ENCODE measurements around the gene LANCL1.
"Not testable (repeated sequence)": the region's sequence is repeated elsewhere in the genome, so short reads cannot be mapped to it uniquely, and the experiment has no call there.

DNA sequence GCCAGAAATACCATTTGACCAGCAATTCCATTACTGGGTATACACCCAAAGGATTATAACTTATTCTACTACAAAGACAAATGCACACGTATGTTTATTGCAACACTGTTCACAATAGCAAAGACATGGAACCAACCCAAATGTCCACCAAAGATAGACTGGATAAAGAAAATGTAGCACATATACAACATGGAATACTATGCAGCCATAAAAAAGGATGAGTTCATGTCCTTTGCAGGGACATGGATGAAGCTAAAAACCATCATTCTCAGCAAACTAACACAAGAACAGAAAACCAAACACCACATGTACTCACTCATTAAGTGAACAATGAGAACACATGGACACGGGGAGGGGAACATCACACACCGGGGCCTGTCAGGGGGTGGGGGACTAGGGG, 25.6 kb downstream of the LANCL1 start:
- TF ChIP-seq, protein P1, sequence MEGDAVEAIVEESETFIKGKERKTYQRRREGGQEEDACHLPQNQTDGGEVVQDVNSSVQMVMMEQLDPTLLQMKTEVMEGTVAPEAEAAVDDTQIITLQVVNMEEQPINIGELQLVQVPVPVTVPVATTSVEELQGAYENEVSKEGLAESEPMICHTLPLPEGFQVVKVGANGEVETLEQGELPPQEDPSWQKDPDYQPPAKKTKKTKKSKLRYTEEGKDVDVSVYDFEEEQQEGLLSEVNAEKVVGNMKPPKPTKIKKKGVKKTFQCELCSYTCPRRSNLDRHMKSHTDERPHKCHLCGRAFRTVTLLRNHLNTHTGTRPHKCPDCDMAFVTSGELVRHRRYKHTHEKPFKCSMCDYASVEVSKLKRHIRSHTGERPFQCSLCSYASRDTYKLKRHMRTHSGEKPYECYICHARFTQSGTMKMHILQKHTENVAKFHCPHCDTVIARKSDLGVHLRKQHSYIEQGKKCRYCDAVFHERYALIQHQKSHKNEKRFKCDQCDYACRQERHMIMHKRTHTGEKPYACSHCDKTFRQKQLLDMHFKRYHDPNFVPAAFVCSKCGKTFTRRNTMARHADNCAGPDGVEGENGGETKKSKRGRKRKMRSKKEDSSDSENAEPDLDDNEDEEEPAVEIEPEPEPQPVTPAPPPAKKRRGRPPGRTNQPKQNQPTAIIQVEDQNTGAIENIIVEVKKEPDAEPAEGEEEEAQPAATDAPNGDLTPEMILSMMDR (IDR thresholded peaks at IDR 0.05) = not testable (repeated sequence)
- not testable (repeated sequence) for TF ChIP-seq CHD2 (IDR thresholded peaks at IDR 0.05; ENCODE audit: low read length, partially characterized antibody); ELF1 (IDR thresholded peaks at IDR 0.05); RFX5 (IDR thresholded peaks at IDR 0.05; ENCODE audit: low read length); EZH2phosphoT487 (IDR thresholded peaks at IDR 0.05; ENCODE audit: borderline replicate concordance, low read depth); POLR2AphosphoS5 (IDR thresholded peaks at IDR 0.05; ENCODE audit: low read depth, low read length)

Measured in SK-N-SH (cell line).